GM19324 (cell line): ENCODE results near the gene CFAP74.

Experiments
- ATAC-seq: cut with Tn5 transposase; IDR thresholded peaks from one replicate; pipeline ENCODE4 v1.9.1; 2021; ENCODE audit warnings: mild to moderate bottlenecking, moderate library complexity; ENCODE audit not compliant: unreplicated experiment, low FRiP score

Gene CFAP74

DNA sequence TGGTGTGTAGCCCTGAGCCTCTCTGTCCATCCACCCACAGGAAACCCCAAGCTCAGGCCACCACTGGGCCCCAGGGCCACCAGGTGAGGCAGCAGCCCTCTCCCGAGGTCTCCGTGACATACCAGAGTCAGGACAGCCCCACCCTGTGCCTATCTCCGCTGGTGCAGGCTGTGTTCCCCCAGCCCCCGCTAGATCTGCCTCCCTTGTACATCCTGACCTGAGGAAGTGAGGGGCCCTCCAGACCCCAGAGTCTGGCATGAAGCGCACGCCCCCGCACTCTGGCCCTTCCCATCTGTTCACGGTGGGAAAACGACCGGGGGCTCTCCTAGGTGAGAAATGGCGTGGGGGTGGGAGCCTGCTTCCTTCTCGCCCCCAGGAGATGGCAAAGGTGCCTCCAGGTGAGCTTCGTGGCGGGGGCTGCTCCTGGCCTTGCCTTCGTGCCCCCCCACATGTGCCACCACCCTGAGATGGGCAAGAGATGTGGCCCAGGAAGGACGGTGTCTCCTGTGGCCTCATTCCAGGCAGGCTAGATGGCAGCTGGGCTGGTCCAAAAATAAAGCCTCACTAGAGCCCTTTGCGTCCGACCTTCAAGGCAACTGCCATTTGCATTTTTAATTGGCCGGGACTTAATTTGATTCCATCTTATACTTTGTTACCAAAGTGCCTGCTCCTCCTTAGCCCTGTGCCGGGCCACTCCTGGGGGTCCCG is 18.6 kb upstream of the CFAP74 start:
- ATAC-seq, result no peak

DNA sequence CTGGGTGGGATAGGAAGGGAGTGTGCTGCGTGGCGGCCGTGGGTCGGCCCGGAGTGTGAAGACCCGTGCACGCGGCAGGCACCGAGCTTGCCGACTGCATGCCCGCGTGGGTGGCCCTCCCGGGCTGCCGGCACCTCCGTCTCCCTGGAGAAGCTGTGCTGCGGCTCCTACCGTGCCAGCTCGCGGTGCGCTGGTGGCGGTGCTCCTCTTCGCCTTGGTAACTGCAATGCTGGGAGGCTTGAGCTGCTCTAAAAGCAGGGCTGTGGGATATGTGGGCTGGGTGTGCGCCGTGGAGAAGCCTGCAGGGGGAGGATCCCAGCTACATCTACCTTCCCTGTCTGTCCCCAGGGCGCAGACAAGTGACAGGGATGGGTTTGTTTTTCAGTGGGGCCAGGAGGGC is 18.0 kb upstream of the CFAP74 start:
- no peak for ATAC-seq

DNA sequence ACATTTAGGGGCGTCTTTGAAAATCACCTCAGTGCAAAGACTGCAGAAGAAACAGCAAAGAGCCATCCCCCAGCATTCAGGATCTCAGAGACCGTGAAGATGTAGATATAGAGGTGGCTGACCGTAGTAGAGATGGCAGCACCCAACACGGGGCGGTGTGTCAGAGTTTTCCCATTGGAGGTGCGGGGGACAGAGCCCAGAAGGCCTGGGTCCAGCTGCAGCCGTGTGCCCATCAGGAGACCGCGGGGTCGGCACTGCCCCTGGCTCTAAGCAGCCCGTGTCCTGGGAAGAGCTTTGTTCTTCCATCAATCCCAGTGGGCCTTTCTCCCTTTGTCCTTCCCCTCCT is 16.7 kb upstream of the CFAP74 start:
- ATAC-seq, result no peak

DNA sequence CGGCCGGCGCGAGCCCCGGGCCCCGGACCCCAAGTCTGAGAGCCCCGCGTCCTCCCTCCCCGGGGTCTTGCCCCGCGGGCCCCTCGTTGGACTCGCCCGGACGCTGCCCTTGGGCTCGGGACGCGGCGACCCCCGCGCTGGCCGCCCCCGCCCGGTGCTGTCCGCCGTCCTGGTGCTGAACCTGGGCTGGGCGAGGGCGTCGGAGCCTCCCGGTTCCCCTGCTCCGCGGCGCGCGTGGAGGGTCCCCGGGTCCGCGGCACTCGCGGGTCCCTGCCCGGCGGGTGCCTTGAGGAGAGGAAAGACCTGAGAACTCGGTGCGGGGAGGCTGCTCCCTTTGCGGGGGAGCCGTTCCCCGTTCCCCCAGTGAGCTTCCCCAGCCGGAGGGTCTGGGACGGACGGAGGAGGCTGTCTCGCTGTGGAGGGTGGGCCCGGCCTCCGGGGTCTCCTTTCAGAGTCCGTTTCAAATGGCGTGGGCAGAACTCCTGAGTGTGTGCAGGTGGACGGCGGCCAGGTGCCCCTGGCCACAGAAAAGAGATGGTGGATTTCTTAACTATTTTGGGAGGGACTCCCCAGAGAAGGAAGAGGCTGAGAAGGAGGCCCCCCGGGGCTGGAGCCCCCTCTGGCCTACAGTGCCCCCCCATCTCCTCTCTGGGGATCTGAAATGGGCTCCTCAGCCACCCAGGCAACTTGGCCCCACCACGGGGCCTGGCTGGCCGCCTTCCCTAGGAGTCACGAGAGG is 16.2 kb upstream of the CFAP74 start:
- no peak for ATAC-seq

DNA sequence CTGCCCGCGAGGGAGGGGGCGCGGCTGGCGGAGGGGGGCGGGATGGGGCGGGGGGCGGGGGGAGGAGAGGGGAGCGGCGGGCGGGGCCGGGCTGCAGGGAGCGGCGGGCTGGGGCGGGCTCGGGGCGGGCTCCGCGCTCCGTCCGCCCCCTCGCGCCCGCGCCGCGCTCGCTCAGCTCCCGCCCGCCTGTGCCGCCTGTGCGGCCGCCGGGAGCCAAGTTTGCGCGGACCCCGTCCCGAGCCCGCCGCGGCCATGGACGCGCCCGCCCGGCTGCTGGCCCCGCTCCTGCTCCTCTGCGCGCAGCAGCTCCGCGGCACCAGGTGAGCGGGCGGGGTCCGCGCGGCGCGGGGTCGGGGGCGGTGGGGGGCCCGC is 15.6 kb upstream of the CFAP74 start, which contains the start of gene GABRD:
Gene GABRD, plus strand, starts transcription at position 174 of the 372 bp plus-strand sequence. Its CDS starts 79 bp downstream, at position 253.
- no peak for ATAC-seq

DNA sequence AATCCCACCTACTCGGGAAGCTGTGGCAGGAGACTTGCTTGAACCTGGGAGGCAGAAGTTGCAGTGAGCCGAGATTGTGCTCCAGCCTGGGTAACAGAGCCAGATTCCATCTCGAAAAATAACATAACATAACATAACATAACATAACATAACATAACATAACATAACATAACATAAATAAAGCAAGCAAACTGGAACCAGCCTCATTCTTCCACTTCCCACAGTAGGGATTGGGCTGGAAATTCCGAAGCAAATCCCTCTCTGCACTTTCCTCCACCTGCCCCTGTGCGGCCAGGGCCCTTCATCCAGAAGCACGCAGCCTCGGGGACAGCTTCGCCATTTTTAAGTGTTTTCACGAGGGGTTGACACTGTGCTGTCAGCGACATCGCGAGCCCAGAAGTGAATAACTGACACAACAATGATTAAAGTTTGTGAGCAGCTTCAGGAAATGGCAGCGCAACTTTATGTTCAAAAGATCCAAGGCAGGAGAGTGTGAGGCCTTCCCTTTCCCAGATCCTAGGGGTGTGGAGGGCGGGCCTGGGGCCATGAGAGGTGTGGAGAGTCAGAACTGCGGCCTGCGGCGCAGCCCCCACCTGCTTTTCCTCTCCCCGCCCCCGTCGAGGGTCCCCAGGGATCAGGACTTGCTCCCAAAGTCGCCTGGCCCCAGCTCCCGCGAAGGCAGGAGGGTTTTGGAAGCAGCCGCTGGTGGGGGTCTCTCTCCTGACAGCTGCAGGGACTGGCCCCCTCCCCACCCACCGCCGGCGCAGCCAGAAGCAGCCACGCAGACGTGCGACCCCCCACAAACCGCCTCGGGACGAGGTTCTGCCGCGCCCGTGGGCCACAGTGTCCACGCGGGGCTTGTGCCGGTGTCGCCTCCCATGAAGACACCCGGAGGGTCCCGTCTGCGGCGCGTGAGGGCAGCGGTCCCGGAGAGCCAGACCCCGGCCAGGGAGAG is 14.9 kb upstream of the CFAP74 start:
- no peak for ATAC-seq

DNA sequence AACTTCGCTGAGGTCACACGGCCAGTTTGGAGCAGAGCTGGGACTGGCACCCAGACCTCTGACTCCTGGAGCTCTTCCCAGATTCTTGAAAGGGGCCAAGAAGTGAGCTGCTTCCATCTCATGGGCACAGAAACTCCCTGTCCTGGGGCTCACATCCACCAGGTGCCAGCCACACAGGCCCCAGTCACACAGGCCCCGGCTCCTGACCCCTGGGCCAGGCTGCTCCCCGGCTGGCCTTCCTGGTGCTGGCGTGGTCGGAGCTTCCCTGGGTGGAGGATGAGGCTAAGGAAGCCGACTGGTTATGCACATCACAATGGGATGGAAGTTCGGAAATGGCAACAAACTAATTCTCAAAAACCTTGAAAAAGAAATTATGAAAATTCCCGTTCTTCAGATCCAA is 12.5 kb upstream of the CFAP74 start:
- no peak for ATAC-seq

DNA sequence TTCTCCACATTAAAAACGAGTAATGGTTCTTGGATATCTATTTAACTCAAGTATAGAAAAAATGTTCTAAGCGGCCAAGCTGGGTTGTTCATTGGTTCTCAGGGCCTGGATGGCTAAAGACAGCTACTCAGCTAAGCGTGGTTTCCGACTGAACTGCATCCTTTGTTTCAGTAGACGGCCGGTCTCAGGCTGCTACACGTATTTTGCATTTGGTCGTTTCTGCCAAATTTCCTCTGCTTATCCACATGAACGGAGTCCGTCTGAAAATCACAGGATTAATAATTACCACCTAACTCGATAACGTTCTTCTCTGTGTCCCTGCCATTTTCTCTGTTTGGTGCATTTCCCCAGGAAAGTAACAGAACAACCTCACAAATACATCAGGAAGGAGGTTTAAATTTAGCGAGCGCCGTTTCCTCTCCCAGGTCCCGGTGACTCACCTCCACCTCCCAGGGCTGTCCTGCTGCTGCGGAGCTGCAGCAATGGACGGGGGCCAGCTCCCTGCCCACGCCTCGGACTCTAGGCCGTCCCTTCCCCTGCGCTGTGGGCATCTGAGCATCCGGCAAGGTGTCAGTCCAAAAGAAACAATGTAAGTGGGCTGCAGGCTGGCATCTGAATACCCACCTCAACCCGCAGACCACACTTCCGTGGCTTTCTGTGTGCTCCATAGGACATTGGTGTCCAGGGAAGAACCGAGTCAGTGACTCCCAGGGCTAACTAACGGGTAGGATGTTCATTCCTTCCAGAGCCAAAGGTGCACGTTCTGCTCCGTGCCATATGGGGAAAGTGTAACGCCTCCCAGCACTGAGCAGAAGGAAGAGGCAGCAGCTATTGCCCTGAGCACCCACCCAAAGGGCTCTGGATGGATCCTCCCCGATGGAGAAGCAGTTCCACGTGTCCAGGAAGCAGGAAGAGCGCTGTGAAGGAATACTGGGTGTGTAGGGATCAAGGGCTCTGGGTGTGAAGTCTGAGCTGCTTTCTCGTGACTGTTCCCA is 11.5 kb upstream of the CFAP74 start:
- no peak for ATAC-seq

DNA sequence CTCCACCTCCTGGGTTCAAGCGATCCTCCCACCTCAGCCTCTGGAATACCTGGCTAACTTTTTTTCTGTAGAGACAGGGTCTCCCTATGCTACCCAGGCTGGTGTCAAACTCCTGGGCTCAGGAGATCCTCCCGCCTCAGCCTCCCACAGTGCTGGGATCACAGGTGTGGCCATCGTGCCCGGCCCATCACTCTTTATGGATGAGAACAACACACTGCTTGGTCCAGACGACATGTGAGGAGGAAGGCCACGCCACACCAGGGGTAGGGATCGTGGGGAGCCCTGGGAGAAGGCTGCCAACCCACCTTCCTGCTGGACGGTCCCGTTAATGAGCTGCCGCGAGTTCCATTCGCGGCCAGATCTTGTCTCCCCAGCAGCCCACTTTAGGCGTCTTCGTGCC is 10.6 kb upstream of the CFAP74 start:
- no peak for ATAC-seq

DNA sequence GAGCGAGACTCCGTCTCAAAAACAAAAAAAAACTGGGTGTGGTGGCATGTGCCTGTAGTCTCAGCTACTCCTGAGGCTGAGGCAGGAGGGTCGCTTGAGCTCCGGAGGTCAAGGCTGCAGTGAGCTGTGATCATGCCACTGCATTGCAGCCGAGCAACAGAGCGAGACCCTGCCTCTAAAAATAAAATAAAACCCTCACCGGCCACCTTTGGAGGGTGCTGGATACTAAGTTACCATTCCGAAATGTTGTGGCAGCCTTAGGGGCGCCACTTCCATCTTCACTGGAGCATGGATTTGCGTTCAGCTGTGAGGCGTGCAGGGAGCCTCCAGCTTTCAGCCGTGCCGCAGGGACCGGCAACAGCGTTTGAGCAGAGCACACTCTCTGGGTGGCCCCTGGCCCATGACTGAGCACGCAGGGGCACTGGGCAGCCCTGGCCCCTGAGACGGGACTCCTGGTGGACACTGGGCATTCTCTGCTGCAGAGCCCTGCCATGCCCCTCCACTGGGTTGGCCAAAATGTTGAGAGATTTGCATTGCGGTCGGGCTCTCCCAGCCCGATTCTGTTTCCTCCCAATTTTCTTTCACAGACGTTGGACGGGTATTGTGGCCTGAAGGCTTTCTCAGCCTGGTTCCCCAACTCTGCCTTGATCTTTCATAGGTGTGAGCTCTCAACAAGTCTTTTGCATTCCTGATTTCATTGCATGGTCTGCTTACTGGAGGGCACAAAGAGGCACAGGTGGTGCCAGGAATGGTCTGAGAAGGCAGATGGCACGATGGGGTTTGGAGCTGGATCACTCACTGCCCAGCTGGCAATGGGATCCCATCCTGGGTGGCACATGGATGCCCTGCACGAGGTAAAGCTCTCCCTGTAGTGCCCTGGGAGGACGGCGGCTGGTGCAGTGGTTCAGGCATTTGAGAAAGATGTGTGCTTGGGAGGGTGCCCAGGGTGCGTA is 5.8 kb upstream of the CFAP74 start:
- no peak for ATAC-seq

DNA sequence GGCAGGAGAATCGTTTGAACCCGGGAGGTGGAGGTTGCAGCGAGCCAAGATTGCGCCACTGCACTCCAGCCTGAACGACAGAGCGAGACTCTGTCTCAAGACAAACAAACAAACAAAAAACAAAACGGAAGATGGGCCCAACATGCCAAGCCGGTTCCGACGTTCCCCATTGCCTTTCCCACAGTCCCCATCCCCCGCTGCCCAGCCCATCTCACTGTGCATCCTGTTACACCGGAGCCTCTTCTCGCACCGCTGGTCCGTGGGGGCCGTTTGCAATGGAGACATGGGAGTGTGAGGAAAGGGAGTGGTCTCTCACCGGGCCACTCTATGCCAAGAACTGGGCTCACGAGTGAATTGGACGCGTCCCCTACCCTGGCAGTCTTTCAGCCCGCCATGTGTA is 1.3 kb upstream of the CFAP74 start:
- no peak for ATAC-seq

DNA sequence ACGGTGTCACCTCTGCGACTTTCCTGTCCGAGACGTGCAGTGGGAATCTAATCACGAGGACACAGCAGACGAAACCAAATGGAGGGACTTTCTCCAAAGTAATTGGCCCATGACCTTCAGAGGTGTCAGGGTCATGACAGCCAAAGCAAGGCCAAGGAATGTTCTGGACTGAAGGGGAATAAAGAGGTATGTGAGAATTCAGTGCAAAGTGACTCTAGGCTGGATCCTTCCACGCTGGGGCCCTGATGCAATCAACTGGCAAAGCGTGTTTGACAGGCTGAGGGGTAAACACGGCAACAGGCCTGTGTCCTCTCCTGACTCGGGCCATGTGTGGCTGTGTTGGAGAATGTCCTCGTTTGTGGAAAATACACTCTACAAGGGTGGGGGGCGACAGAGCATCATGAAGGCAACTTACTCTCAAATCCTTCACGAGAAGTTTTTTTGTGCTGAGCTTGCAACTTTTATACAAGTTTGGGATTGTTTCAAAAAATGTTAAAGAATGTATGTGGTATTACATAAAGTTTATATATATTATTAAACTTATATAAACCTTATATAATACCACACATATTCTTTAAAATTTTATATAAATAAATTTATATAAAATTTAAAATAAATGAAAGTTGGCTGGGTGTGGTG is 1.7 kb downstream of the CFAP74 start:
- ATAC-seq, result no peak

DNA sequence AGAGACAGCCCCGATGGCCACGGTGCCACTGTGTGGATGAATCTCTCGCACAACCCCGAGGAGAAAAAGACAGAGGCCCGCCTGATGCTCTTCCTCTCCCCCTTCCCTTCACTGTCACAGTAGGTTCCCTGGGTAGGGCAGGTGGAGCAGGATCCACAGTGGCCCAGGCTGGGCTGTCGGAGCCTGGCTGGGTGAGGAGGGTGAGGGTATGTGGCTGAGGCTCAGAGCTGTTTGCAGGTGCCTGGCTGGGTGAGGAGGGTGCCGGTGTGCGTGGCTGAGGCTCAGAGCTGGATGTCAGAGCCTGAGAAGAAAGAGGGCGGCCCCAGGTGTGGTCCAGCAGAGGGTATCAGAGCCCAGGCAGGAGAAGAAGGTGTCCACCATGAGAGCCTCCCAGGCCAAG is 2.7 kb downstream of the CFAP74 start:
- no peak for ATAC-seq

DNA sequence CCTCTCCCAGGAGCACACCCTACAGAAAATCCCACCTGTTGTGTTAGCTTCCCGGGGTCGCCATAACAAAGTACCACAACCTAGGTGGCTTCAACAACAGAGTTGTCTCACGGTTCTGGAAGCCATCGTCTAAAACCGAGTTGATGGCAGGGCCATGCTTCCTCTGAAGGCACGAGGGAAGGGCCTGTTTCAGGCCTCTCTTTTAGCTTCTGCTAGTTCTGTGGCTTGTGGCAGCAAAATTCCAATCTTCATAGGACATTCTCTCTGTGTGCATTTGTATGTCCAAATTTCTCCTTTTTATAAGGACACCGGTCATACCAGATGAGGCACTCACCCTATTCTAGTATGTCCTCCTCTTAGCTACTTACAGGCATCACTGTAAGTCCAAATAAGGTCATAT is 3.2 kb downstream of the CFAP74 start:
- ATAC-seq, result no peak

DNA sequence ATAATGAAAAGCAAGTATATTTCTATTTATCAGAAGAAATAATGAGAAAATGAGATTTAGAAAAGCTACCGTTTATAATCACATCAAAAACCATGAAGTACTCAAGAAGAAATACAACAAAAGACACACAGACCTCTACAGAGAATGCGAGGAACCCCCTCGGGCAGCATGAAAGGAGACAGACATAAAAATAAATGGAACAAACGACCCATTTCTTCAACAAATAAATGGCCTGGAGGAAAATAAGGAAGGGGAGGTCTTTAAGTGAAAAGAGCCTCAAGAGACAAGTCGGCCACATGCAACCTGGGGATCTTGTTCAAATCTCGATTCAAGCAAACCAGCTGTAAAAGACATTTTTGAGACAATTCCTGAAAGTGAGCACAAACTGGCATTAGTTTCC is 6.0 kb downstream of the CFAP74 start:
- ATAC-seq, result no peak

DNA sequence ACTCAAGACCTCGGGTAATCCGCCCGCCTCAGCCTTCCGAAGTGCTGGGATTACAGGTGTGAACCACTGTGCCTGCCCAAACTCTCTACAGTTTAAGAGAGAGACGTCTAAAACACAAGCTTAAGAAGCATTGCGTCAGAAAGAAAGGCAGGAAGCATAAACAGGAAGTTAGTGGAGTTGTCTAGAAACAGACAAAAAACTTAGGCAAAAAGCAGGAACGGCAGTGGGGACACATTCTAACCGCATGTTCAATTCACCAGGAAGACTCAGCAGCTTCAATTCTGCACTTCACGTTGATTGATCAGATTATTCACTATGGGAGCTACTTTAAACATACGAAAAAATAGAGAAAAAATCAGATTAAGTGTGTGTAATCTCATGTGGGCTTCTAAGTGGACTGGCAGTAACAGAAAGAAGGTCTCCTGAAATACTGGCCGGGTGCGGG is 7.4 kb downstream of the CFAP74 start:
- ATAC-seq, result no peak

DNA sequence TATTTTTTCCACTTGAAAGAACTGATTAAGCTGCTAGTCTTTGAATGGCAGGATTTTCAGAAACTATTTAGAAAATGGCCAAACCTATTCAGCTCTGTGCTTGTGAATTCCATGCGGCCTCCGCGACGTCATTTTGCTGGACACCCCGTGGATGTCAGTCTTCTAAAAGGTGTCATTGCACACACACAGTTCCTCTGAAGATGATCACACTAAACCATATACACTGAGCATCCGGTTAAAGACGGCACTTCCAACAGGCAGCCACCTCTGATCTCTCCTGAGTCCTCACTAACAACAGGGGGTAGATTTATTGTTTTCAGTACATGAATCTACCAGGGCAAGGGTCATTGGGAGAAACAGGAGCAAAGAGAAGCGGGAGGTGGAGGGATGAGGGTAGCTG is 9.1 kb downstream of the CFAP74 start:
- ATAC-seq, result no peak

DNA sequence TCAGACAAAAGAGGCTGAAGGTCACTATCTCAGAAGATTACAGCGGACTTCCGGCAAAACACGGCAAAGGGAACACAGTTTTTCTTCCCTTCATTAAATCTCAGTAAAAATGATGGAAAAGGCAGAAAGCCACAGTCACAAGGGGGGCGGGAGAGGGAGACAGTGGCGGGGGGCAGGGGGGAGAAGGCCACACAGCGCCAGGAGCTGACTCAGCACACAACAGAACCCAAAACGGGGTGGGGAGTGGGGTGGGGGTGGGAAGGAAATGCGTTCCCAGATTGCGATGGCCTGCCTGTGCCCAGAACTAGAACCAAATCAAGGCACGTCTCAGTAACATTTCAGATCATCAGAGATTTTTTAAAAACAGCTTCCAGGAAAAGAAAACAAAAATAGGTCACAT is 13.4 kb downstream of the CFAP74 start:
- no peak for ATAC-seq
